ENCODE results near the gene CHTF18.

The CHTF18 gene

GRCh38 chr16:785563-786535 is 2.6 kb upstream of the CHTF18 start:
- no peaks in the 10 kb centered on the region for H3K27me3 ChIP-seq (replicated peaks; ENCODE audit: control insufficient read depth, insufficient read depth, low read length)
- TF ChIP-seq, protein P1, sequence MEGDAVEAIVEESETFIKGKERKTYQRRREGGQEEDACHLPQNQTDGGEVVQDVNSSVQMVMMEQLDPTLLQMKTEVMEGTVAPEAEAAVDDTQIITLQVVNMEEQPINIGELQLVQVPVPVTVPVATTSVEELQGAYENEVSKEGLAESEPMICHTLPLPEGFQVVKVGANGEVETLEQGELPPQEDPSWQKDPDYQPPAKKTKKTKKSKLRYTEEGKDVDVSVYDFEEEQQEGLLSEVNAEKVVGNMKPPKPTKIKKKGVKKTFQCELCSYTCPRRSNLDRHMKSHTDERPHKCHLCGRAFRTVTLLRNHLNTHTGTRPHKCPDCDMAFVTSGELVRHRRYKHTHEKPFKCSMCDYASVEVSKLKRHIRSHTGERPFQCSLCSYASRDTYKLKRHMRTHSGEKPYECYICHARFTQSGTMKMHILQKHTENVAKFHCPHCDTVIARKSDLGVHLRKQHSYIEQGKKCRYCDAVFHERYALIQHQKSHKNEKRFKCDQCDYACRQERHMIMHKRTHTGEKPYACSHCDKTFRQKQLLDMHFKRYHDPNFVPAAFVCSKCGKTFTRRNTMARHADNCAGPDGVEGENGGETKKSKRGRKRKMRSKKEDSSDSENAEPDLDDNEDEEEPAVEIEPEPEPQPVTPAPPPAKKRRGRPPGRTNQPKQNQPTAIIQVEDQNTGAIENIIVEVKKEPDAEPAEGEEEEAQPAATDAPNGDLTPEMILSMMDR (IDR thresholded peaks at IDR 0.05; ENCODE audit: insufficient read depth, low read length, poor library complexity, severe bottlenecking), result peak; percentile 87
- DNase-seq (ENCODE audit: extremely low read depth, insufficient read length), result peak; percentile 68
- H3K36me3 ChIP-seq (ENCODE audit: control insufficient read depth, insufficient read depth, low read length), result peaks cover 13% of the 10 kb centered on the region
- no peak overlapping the region for H3K4me3 ChIP-seq (replicated peaks; ENCODE audit: low read depth, low read length)

DNA sequence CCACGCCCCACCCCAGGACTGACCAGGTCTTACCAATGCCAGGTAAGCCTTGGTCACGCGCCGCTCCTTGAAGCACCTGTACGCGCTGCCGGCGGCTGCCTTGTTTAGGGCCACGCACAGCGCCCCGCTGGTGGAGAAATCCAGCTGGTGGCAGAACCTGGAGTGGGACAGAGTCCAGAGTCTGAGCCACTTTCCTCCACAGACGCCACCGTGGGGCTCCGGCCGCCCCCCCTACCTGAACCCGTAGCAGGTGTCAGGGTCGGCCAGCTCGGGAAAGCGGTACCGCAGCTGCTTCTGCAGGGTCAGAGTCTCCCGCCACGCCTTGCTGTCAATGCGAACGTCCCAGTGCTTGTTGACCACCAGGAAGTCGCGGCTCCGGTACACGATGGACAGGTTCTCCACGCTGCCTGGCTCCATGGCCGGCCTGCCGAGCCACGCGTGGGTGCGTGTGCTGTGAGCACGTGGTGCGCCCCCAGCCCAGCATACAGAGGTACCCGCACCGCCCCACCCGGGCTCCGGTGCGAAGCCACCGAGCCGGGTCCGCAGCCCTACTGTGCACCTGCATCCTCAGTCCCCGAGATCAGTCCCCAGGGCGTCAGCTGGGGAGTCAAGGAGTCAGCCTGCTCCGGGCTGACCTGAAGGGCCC is 976 bp upstream of the CHTF18 start:
- peaks cover 17% of the 10 kb centered on the region for H3K36me3 ChIP-seq (ENCODE audit: control insufficient read depth, insufficient read depth, low read length)
- H3K27me3 ChIP-seq (replicated peaks; ENCODE audit: control insufficient read depth, insufficient read depth, low read length), result no peaks in the 10 kb centered on the region
- no peak for DNase-seq (ENCODE audit: extremely low read depth, insufficient read length)
- TF ChIP-seq, protein P1 (IDR thresholded peaks at IDR 0.05; ENCODE audit: insufficient read depth, low read length, poor library complexity, severe bottlenecking), result no peak
- peak overlapping the region; percentile 99 for H3K4me3 ChIP-seq (replicated peaks; ENCODE audit: low read depth, low read length)

GRCh38 chr16:787978-788398 is 432 bp upstream of the CHTF18 start, which contains the start of gene RPUSD1:
RPUSD1 (minus strand) TSS chr16:788381; CDS start chr16:787737, 644 bp downstream.
- Histone ChIP-seq H3K27me3 (replicated peaks; ENCODE audit: control insufficient read depth, insufficient read depth, low read length) (no peaks in the 10 kb centered on the region), H3K36me3 (ENCODE audit: control insufficient read depth, insufficient read depth, low read length) (peaks cover 17% of the 10 kb centered on the region), H3K4me3 (replicated peaks; ENCODE audit: low read depth, low read length) (peak within 1 kb of the TSS; percentile 99)
- TF ChIP-seq, protein P1 (IDR thresholded peaks at IDR 0.05; ENCODE audit: insufficient read depth, low read length, poor library complexity, severe bottlenecking), result no peak
- no peak for DNase-seq (ENCODE audit: extremely low read depth, insufficient read length)

GRCh38 chr16:789191-789850 is 901 bp downstream of the CHTF18 start:
- DNase-seq (ENCODE audit: extremely low read depth, insufficient read length), result no peak
- Histone ChIP-seq H3K36me3 (ENCODE audit: control insufficient read depth, insufficient read depth, low read length) (peaks cover 17% of the 10 kb centered on the region), H3K4me3 (replicated peaks; ENCODE audit: low read depth, low read length) (peak overlapping the region; percentile 93), H3K27me3 (replicated peaks; ENCODE audit: control insufficient read depth, insufficient read depth, low read length) (no peaks in the 10 kb centered on the region)
- TF ChIP-seq, protein P1 (IDR thresholded peaks at IDR 0.05; ENCODE audit: insufficient read depth, low read length, poor library complexity, severe bottlenecking), result no peak

DNA sequence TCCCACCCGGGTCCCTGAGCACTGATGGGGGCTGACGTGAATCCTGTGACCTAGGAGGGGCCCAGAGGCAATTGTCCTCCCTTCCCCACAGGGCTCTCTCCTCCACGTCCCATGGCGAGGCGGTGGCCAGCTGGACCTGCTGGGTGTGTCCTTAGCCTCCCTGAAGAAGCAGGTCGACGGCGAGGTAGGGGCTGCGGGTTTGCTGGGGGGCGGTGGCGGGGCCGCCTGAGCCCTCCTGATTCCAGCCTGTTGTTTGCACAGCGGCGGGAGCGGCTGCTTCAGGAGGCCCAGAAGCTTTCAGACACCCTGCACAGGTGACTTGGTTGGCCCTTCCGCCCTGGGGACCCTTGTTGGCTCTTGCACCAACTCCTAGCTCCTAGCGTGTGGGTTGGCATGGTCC is 1.7 kb downstream of the CHTF18 start:
- TF ChIP-seq, protein P1 (IDR thresholded peaks at IDR 0.05; ENCODE audit: insufficient read depth, low read length, poor library complexity, severe bottlenecking), result no peak
- Histone ChIP-seq H3K4me3 (replicated peaks; ENCODE audit: low read depth, low read length) (no peak overlapping the region), H3K36me3 (ENCODE audit: control insufficient read depth, insufficient read depth, low read length) (peaks cover 15% of the 10 kb centered on the region), H3K27me3 (replicated peaks; ENCODE audit: control insufficient read depth, insufficient read depth, low read length) (no peaks in the 10 kb centered on the region)
- DNase-seq (ENCODE audit: extremely low read depth, insufficient read length), result no peak
